Trophoblast cell (in vitro differentiated cells and primary cell): ENCODE data around the gene CCT3.

Experiments
- DNase-seq, 2 donors: peaks; one replicate each; pipeline ENCODE4 v3.0.0-alpha.2; 2016
- H2AFZ ChIP-seq: 2 replicates; pipeline ENCODE4 v1.6.1; 2013; ENCODE audit warnings: low read length, moderate library complexity, mild to moderate bottlenecking; ENCODE audit not compliant: insufficient read depth, poor library complexity
- H2AK5ac ChIP-seq: 2 replicates; pipeline ENCODE4 v1.6.1; 2013; ENCODE audit warnings: mild to moderate bottlenecking, low read length
- H2BK120ac ChIP-seq: 2 replicates; pipeline ENCODE4 v1.6.1; 2013; ENCODE audit warnings: low read length, mild to moderate bottlenecking, moderate library complexity; ENCODE audit not compliant: insufficient read depth, poor library complexity
- H2BK12ac ChIP-seq: 2 replicates; pipeline ENCODE4 v1.6.1; 2013; ENCODE audit warnings: mild to moderate bottlenecking, low read length, moderate library complexity
- H2BK5ac ChIP-seq: 2 replicates; pipeline ENCODE4 v1.6.1; 2013; ENCODE audit warnings: low read length, low read depth, moderate library complexity, mild to moderate bottlenecking; ENCODE audit not compliant: poor library complexity
- H3K14ac ChIP-seq: 2 replicates; pipeline ENCODE4 v1.6.1; 2013; ENCODE audit warnings: mild to moderate bottlenecking, low read length
- H3K18ac ChIP-seq: 2 replicates; pipeline ENCODE4 v1.6.1; 2013; ENCODE audit warnings: mild to moderate bottlenecking, low read length
- H3K23ac ChIP-seq: 2 replicates; pipeline ENCODE4 v1.6.1; 2013; ENCODE audit warnings: low read length
- H3K27ac ChIP-seq: 2 replicates; pipeline ENCODE4 v1.5.1; 2013; ENCODE audit warnings: low read depth, mild to moderate bottlenecking, inconsistent platforms, low read length, moderate library complexity
- H3K27me3 ChIP-seq: 2 replicates; pipeline ENCODE4 v1.6.1; 2013; ENCODE audit warnings: inconsistent platforms, mild to moderate bottlenecking, low read length, moderate library complexity; ENCODE audit not compliant: insufficient read depth
- H3K36me3 ChIP-seq, 2 experiments: 1 replicate in 1 of 2; 2 replicates in 1 of 2; pipeline ENCODE4 v1.6.1; 2013; ENCODE audit warnings: low read length in 2 of 2, mild to moderate bottlenecking in 2 of 2, moderate library complexity in 1 of 2; ENCODE audit not compliant: insufficient read depth in 2 of 2, control insufficient read depth in 1 of 2
- H3K4ac ChIP-seq: 2 replicates; pipeline ENCODE4 v1.6.1; 2013; ENCODE audit warnings: low read depth, mild to moderate bottlenecking, low read length, moderate library complexity
- H3K4me1 ChIP-seq, 2 experiments: 1 replicate in 1 of 2; 2 replicates in 1 of 2; pipeline ENCODE4 v1.6.1; 2013; ENCODE audit warnings: low read length in 2 of 2, mild to moderate bottlenecking in 2 of 2, moderate library complexity in 1 of 2; ENCODE audit not compliant: insufficient read depth in 2 of 2, control insufficient read depth in 1 of 2
- H3K4me2 ChIP-seq: 2 replicates; pipeline ENCODE4 v1.6.1; 2013; ENCODE audit warnings: inconsistent platforms, mild to moderate bottlenecking, low read length, moderate library complexity
- H3K4me3 ChIP-seq: 2 replicates; pipeline ENCODE4 v1.5.1; 2013; ENCODE audit warnings: mild to moderate bottlenecking, low read depth, low read length, inconsistent platforms
- H3K79me1 ChIP-seq: one replicate; pipeline ENCODE4 v1.6.1; 2013; ENCODE audit warnings: low read length
- H3K79me2 ChIP-seq: 2 replicates; pipeline ENCODE4 v1.6.1; 2013; ENCODE audit warnings: low read length, mild to moderate bottlenecking; ENCODE audit not compliant: control insufficient read depth, insufficient read depth, poor library complexity
- H3K9ac ChIP-seq: 2 replicates; pipeline ENCODE4 v1.6.1; 2013; ENCODE audit warnings: mild to moderate bottlenecking, low read length
- H3K9me3 ChIP-seq: 2 replicates; pipeline ENCODE4 v1.6.1; 2013; ENCODE audit warnings: low read depth, mild to moderate bottlenecking, control low read depth, inconsistent platforms, low read length; ENCODE audit not compliant: insufficient read depth
- H4K12ac ChIP-seq: 2 replicates; pipeline ENCODE4 v1.6.1; 2013; ENCODE audit warnings: low read depth, mild to moderate bottlenecking, low read length, moderate library complexity
- H4K8ac ChIP-seq: 2 replicates; pipeline ENCODE4 v1.6.1; 2013; ENCODE audit warnings: low read depth, mild to moderate bottlenecking, low read length, moderate library complexity
- H4K91ac ChIP-seq: one replicate; pipeline ENCODE4 v1.6.1; 2013; ENCODE audit warnings: low read depth, mild to moderate bottlenecking, low read length, moderate library complexity
- WGBS: extraction: QIAGEN DNeasy Blood & Tissue Kit; methylation state at CpG from one replicate; pipeline ENCODE4 v1.1.7; 2013; ENCODE audit warnings: missing lambda C conversion rate; ENCODE audit not compliant: insufficient read length, insufficient coverage; ENCODE audit errors: extremely low coverage; 5-methylcytosine and 5-hydroxymethylcytosine counted together

CCT3 gene

GRCh38 chr1:156281281-156281680 is 56.8 kb downstream of the CCT3 start:
- Histone ChIP-seq H3K23ac (no peak overlapping the region), H3K9ac (no peak overlapping the region), H3K79me2 (peaks cover 20% of the 10 kb centered on the region), H2BK5ac (no peak overlapping the region), H2AK5ac (no peak overlapping the region), H4K8ac (no peak overlapping the region), H3K14ac (no peak overlapping the region), H3K4ac (peak overlapping the region; percentile 85), H3K4me3 (no peak overlapping the region), H3K27ac (no peak overlapping the region), H4K91ac (no peak overlapping the region), H3K9me3 (no peaks in the 10 kb centered on the region), H2AFZ (no peak overlapping the region), H3K4me1 (peaks cover 20 to 21% of the 10 kb centered on the region in 2 experiments), H3K79me1 (peaks cover 5% of the 10 kb centered on the region), H2BK120ac (no peak overlapping the region), H3K36me3 (peaks cover 22 to 30% of the 10 kb centered on the region in 2 experiments), H3K27me3 (no peaks in the 10 kb centered on the region), H3K18ac (no peak overlapping the region), H3K4me2 (peak overlapping the region; percentile 86), H4K12ac (no peak overlapping the region), H2BK12ac (no peak overlapping the region)
- DNase-seq: peak; percentile 9 to 16
- WGBS: no CpG with 5 or more reads among the region's 8 CpGs

- Histone ChIP-seq H3K9me3 (no peaks in the 10 kb centered on the region), H3K4me2 (no peak overlapping the region), H2BK5ac (no peak overlapping the region), H3K14ac (no peak overlapping the region), H3K79me1 (peaks cover 5% of the 10 kb centered on the region), H4K8ac (no peak overlapping the region), H3K4me1 (peaks cover 19 to 21% of the 10 kb centered on the region in 2 experiments), H2AK5ac (no peak overlapping the region), H4K12ac (no peak overlapping the region), H3K23ac (no peak overlapping the region), H3K27me3 (no peaks in the 10 kb centered on the region), H3K18ac (no peak overlapping the region), H3K79me2 (peaks cover 20% of the 10 kb centered on the region), H2AFZ (no peak overlapping the region), H3K36me3 (peaks cover 24 to 42% of the 10 kb centered on the region in 2 experiments), H3K27ac (no peak overlapping the region), H4K91ac (no peak overlapping the region), H2BK120ac (no peak overlapping the region), H2BK12ac (no peak overlapping the region), H3K9ac (no peak overlapping the region), H3K4me3 (no peak overlapping the region), H3K4ac (peak overlapping the region; percentile 57)
- DNase-seq: no peak
- whole genome bisulfite sequencing: no CpG with 5 or more reads among the region's 3 CpGs
These were observed 58.3 kb downstream of the CCT3 start for GRCh38 chr1:156279837-156280236.

- Histone ChIP-seq H4K12ac (no peak overlapping the region), H2BK12ac (no peak overlapping the region), H3K36me3 (peaks cover 45 to 67% of the 10 kb centered on the region in 2 experiments), H2BK5ac (no peak overlapping the region), H3K4me2 (no peak overlapping the region), H3K79me2 (peaks cover 12% of the 10 kb centered on the region), H4K8ac (no peak overlapping the region), H3K27me3 (no peaks in the 10 kb centered on the region), H3K4ac (no peak overlapping the region), H3K27ac (no peak overlapping the region), H2AK5ac (no peak overlapping the region), H2AFZ (no peak overlapping the region), H3K4me3 (no peak overlapping the region), H3K9me3 (no peaks in the 10 kb centered on the region), H3K4me1 (peaks cover 7 to 9% of the 10 kb centered on the region in 2 experiments), H4K91ac (no peak overlapping the region), H2BK120ac (no peak overlapping the region), H3K79me1 (no peaks in the 10 kb centered on the region), H3K18ac (no peak overlapping the region), H3K23ac (no peak overlapping the region), H3K9ac (no peak overlapping the region), H3K14ac (no peak overlapping the region)
- no CpG with 5 or more reads among the region's 6 CpGs for WGBS
- peak; percentile 97 to 98 for DNase-seq
These were observed 61.1 kb downstream of the CCT3 start for GRCh38 chr1:156276966-156277381.

- Histone ChIP-seq H3K23ac (no peak overlapping the region), H3K79me2 (peaks cover 8% of the 10 kb centered on the region), H3K4me3 (no peak overlapping the region), H3K79me1 (no peaks in the 10 kb centered on the region), H3K9ac (no peak overlapping the region), H4K8ac (no peak overlapping the region), H3K4me2 (no peak overlapping the region), H3K36me3 (peaks cover 48 to 71% of the 10 kb centered on the region in 2 experiments), H3K27me3 (no peaks in the 10 kb centered on the region), H3K4ac (no peak overlapping the region), H3K27ac (no peak overlapping the region), H2AFZ (no peak overlapping the region), H3K9me3 (no peaks in the 10 kb centered on the region), H4K12ac (no peak overlapping the region), H3K4me1 (peaks cover 4 to 5% of the 10 kb centered on the region in 2 experiments), H2BK120ac (no peak overlapping the region), H4K91ac (no peak overlapping the region), H2BK12ac (no peak overlapping the region), H2AK5ac (no peak overlapping the region), H2BK5ac (no peak overlapping the region), H3K18ac (no peak overlapping the region), H3K14ac (no peak overlapping the region)
- peak in 1 of 2 donors; percentile 77 for DNase-seq
These were observed 61.6 kb downstream of the CCT3 start for GRCh38 chr1:156276532-156276931.
